BLaER1 (cell line): ENCODE results near the gene TOR1B.
"Not testable (repeated sequence)": the region's sequence is repeated elsewhere in the genome, so short reads cannot be mapped to it uniquely, and the experiment has no call there.

Experiments used
- H3K27ac ChIP-seq: shearing (Covaris generic); formaldehyde crosslinking; 2 replicates; pipeline ENCODE4 v1.8.1; 2022
- H3K27me3 ChIP-seq: shearing (Covaris generic); formaldehyde crosslinking; 2 replicates; pipeline ENCODE4 v1.8.1; 2022
- H3K36me3 ChIP-seq: shearing (Covaris generic); formaldehyde crosslinking; 2 replicates; pipeline ENCODE4 v1.8.1; 2022
- H3K4me1 ChIP-seq: shearing (Covaris generic); formaldehyde crosslinking; 2 replicates; pipeline ENCODE4 v1.8.1; 2022
- H3K4me2 ChIP-seq: shearing (Covaris generic); formaldehyde crosslinking; 2 replicates; pipeline ENCODE4 v1.8.1; 2022
- H3K4me3 ChIP-seq: shearing (Covaris generic); formaldehyde crosslinking; 2 replicates; pipeline ENCODE4 v1.8.1; 2022
- H3K9ac ChIP-seq: shearing (Covaris generic); formaldehyde crosslinking; 2 replicates; pipeline ENCODE4 v1.8.1; 2022
- H3K9me3 ChIP-seq: shearing (Covaris generic); formaldehyde crosslinking; 2 replicates; pipeline ENCODE4 v1.8.1; 2022
- H4K20me1 ChIP-seq: shearing (Covaris generic); formaldehyde crosslinking; 2 replicates; pipeline ENCODE4 v1.8.1; 2022
- Cebpa-rat ChIP-seq: shearing (Covaris generic); IDR thresholded peaks from 2 replicates; pipeline ENCODE4 v1.8.1; 2022

The TOR1B gene, protein sequence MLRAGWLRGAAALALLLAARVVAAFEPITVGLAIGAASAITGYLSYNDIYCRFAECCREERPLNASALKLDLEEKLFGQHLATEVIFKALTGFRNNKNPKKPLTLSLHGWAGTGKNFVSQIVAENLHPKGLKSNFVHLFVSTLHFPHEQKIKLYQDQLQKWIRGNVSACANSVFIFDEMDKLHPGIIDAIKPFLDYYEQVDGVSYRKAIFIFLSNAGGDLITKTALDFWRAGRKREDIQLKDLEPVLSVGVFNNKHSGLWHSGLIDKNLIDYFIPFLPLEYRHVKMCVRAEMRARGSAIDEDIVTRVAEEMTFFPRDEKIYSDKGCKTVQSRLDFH

DNA sequence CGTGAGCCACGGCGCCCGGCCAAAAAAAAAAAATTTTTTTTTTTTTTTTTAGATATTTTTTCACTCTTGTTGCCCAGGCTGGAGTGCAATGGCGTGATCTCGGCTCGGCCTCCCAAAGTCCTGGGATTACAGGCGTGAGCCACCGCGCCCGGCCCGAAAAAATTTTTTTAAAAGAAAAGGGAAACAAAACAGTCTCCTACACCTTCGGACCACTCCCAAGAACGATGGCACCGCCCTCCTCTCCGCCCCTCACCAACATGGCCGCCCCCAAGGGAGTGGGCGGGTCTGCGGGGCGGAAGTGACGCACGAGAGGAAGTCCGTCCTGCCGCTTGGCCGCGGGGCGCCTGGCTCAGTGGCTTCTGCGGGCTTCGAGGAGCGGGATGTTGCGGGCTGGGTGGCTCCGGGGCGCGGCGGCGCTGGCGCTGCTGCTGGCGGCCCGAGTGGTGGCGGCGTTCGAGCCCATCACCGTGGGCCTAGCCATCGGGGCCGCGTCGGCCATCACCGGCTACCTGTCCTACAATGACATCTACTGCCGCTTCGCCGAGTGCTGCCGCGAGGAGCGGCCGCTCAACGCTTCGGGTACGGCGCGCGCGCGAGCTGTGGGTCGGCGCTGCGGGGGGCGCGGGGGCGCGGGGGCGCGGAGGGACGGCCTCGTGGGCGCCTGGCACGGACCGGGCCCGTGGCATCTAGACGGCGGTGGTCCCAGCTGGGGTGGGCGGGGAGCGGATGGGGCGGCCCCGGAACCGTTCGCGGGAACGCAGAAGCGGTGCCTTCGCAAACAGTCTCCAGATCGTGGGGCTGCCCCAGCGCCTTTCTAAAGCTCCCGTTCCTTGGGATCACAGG, at the start of gene TOR1B:
Gene TOR1B (plus strand): TSS at position 352 of the 843 bp plus-strand sequence. CDS start 29 bp downstream, at position 381.
- TF ChIP-seq Cebpa-rat = no peak
- Histone ChIP-seq H3K9ac (peak within 1 kb of the TSS; percentile 80), H3K9me3 (no peaks in the 10 kb centered on the region), H3K4me1 (peaks cover 31% of the 10 kb centered on the region), H3K4me2 (peak within 1 kb of the TSS; percentile 93), H4K20me1 (peaks cover 35% of the 10 kb centered on the region), H3K4me3 (peak within 1 kb of the TSS; percentile 89), H3K27me3 (no peaks in the 10 kb centered on the region), H3K27ac (peak within 1 kb of the TSS; percentile 56), H3K36me3 (peaks cover 31% of the 10 kb centered on the region)

DNA sequence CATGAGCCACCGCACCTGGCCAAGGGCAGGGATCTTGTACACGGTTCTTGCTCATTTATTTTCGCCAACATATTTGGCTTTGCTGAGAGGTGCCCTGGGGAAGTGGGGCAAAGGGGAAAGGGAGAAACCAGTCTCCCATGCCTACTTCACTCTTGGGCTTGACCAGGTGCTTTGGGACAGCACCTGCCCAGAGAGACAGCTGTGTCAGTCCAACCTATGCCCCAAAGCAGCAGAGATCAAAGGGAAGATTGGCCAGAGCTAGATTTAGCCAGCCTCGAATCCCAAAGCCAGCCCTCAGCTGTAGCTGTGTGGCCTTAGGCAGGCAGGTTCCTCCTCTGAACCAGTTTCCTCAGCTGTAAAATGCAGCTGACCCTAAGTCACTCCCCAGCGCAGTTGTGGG, 47.8 kb upstream of the TOR1B start:
- no peak overlapping the region for H3K27ac ChIP-seq
- H3K9me3 ChIP-seq = no peaks in the 10 kb centered on the region
- TF ChIP-seq Cebpa-rat = no peak
- peaks cover 7% of the 10 kb centered on the region for H3K27me3 ChIP-seq
- H4K20me1 ChIP-seq = no peaks in the 10 kb centered on the region
- no peaks in the 10 kb centered on the region for H3K36me3 ChIP-seq
- H3K9ac ChIP-seq = no peak overlapping the region
- no peak overlapping the region for H3K4me2 ChIP-seq
- H3K4me1 ChIP-seq = peaks cover 44% of the 10 kb centered on the region
- H3K4me3 ChIP-seq = no peak overlapping the region

DNA sequence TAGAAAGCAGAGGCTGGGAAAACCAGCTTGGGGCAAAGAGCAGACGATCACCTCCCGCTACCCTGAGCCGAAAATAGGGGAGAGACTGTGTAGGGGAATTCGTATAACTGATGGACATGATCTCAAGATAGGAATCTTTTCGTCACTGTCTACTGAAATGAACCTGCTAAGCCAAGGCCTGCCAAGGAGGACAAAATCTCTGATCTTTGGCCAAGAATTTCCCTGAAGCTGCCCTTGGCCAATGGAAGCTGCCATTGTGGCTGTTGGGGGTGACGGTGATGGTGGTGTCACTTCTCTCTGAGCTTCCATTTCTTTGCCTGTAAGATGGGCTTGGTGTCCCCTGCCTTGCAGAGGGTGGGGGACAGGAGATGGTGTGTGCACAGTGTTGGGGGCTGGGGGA, 46.8 kb upstream of the TOR1B start:
- H3K27ac ChIP-seq = no peak overlapping the region
- no peak overlapping the region for H3K4me3 ChIP-seq
- no peaks in the 10 kb centered on the region for H3K9me3 ChIP-seq
- peaks cover 7% of the 10 kb centered on the region for H3K27me3 ChIP-seq
- no peaks in the 10 kb centered on the region for H3K36me3 ChIP-seq
- H3K4me1 ChIP-seq = peaks cover 44% of the 10 kb centered on the region
- no peak overlapping the region for H3K9ac ChIP-seq
- H3K4me2 ChIP-seq = peak overlapping the region; percentile 55
- TF ChIP-seq Cebpa-rat = no peak
- no peaks in the 10 kb centered on the region for H4K20me1 ChIP-seq

DNA sequence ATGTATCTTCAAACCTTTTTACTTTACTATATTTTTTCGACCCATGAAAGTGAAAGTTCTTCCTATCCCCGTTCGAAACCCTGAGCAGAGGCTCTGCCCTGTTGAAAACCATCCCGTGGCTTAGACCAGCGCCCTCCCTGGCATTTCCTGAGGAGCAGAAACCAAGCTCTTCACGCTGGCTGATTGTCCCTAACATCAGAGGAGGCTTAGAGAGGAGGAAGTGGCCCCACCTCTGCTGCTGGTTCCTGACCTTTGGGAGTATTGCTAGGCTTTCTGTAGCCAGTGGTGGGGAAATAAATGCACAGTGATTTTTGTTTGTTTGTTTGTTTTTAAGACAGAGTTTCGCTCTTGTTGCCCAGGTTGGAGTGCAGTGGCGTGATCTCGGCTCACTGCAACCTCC, 45.9 kb upstream of the TOR1B start:
- peaks cover 7% of the 10 kb centered on the region for H3K27me3 ChIP-seq
- H3K9ac ChIP-seq = no peak overlapping the region
- peak overlapping the region; percentile 55 for H3K4me2 ChIP-seq
- no peak for TF ChIP-seq Cebpa-rat
- no peaks in the 10 kb centered on the region for H3K36me3 ChIP-seq
- peaks cover 47% of the 10 kb centered on the region for H3K4me1 ChIP-seq
- 0 out of 2 replicates have a peak overlapping the region, but pooled peaks have one; percentile 0 for H3K27ac ChIP-seq
- H3K9me3 ChIP-seq = no peaks in the 10 kb centered on the region
- H3K4me3 ChIP-seq = no peak overlapping the region
- H4K20me1 ChIP-seq = no peaks in the 10 kb centered on the region

DNA sequence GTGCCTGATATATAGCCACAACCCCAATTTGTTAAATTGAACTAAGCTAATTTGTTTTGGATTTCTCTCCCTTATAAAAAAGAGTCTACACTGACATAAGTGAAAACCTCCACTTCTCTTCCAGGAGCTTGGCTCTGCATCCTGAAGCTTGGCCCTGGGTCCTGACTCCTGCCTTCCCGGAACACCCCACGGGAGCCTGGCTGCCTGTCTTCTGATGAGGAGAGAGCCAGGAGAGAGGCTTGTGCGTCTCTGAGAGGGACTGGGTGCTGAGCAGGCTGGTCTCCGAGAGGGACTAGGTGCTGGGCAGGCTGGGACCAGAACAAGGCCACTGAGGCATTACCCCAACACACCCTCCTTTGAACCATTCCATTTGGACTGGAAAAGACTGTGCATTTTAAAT, 43.7 kb upstream of the TOR1B start:
- Histone ChIP-seq H3K4me2 (no peak overlapping the region), H3K9me3 (no peaks in the 10 kb centered on the region), H3K27me3 (no peaks in the 10 kb centered on the region), H3K36me3 (no peaks in the 10 kb centered on the region), H3K9ac (no peak overlapping the region), H3K27ac (no peak overlapping the region), H4K20me1 (no peaks in the 10 kb centered on the region), H3K4me1 (peaks cover 34% of the 10 kb centered on the region), H3K4me3 (no peak overlapping the region)
- TF ChIP-seq Cebpa-rat = no peak

DNA sequence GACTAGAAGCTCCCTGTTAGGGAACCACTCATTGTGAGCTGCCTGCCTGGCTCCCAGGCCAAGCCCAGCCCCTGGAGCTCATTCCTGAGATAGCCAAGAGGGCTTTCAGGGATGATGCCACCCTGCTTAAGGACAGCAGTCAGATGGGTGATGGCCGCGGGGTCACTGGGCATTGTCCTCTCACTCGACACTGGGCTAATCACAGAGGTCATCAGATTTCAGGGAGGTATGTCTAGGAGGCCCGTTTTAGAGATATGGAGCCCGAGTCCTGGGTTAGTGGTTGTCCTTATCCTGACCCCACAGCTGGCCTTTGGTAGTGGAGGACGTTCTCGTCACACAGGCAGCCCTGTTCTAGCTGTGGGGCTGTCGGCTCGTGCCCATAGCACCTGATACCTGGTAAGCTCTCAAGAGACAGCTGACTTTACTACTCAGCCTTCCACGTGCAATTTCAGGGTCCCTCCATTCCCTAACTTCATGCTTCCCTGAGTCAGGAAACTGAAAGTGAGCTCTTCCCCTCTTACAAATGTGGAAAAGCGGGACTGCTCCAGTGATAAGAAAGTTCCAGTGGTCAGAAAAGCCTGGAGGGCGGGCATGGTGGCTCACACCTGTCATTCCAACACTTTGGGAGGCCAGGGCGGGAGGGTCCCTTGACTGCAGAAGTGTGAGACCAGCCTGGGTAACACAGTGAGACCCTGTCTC, 43.0 kb upstream of the TOR1B start:
- peaks cover 34% of the 10 kb centered on the region for H3K4me1 ChIP-seq
- H3K36me3 ChIP-seq = no peaks in the 10 kb centered on the region
- no peak overlapping the region for H3K9ac ChIP-seq
- no peak overlapping the region for H3K27ac ChIP-seq
- H3K27me3 ChIP-seq = no peaks in the 10 kb centered on the region
- no peak for TF ChIP-seq Cebpa-rat
- H3K9me3 ChIP-seq = no peaks in the 10 kb centered on the region
- H4K20me1 ChIP-seq = no peaks in the 10 kb centered on the region
- H3K4me3 ChIP-seq = no peak overlapping the region
- no peak overlapping the region for H3K4me2 ChIP-seq

DNA sequence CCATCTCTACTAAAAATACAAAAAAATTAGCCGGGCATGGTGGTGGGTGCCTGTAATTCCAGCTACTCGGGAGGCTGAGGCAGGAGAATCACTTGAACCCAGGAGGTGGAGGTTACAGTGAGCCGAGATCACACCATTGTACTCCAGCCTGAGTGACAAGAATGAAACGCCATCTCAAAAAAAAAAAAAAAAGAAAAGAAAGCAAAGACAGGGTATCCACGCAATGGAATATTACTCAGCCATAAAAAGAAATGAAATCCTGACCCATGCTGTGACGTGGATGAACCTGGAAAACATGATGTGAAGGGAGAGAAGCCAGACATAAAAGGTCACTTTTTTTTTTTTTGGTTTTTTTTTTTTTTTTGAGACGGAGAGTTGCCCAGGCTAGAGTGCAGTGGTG, 42.2 kb upstream of the TOR1B start:
- H3K9me3 ChIP-seq, H3K36me3 ChIP-seq, H3K4me2 ChIP-seq, H4K20me1 ChIP-seq, H3K4me3 ChIP-seq, H3K27me3 ChIP-seq, H3K27ac ChIP-seq, H3K9ac ChIP-seq: not testable (repeated sequence)
- peaks cover 33% of the 10 kb centered on the region for H3K4me1 ChIP-seq

DNA sequence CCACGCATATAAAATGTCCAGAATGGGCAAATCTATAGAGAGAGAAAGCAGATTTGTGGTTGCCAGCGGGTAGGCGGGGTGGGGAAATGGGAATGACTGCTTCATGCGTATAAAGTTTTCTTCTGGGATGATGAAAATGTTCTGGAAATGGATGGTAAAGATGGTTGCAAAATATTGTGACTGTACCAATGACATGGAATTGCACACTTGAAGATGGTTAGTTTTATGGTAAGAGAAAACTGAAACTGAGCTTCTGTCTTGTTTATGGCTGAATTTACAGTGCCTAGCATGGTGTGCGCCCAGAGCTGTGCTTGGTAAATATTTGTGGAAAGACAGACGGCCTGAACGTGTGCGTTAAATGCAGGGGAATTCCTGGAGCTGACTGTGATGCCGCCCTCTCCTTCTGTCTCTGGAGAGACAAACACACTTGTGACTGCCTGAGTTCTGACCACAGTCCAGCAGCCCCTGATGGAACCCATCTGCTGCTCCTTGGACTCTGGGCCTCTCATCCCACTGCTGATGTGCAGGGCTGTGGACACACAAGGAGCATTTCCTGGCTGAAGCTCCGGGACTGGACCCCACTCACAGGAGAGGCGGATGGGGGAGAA, 41.6 kb upstream of the TOR1B start:
- Histone ChIP-seq H3K36me3 (no peaks in the 10 kb centered on the region), H3K4me2 (peak overlapping the region; percentile 45), H4K20me1 (no peaks in the 10 kb centered on the region), H3K4me1 (peaks cover 27% of the 10 kb centered on the region), H3K27ac (no peak overlapping the region), H3K9ac (no peak overlapping the region), H3K9me3 (no peaks in the 10 kb centered on the region), H3K27me3 (no peaks in the 10 kb centered on the region), H3K4me3 (no peak overlapping the region)
- no peak for TF ChIP-seq Cebpa-rat

DNA sequence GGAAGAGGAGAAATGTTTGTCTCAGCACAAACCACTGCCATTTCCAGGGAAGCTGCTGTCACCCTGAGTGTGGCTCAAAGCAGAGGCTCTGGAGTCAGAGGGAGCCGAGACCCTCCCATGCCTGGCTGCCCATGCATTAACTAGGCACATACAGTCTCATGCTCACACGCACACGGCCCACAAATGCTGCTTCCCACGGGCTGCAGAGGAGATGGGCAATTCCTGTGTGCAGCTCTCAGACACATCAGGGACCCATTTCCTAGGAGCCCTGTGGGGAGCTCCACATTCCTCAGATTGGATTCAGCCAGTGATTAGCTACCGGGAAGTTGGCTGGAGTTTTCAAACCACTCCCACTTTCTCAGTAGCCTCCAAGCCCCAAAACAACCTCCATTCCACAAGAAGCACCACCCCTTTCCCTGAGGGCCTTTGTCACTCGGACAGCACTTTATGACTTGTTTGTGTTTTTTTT, 41.0 kb upstream of the TOR1B start:
- H3K4me3 ChIP-seq = no peak overlapping the region
- no peak overlapping the region for H3K9ac ChIP-seq
- no peaks in the 10 kb centered on the region for H3K36me3 ChIP-seq
- no peak for TF ChIP-seq Cebpa-rat
- H3K4me1 ChIP-seq = peaks cover 22% of the 10 kb centered on the region
- H4K20me1 ChIP-seq = no peaks in the 10 kb centered on the region
- H3K4me2 ChIP-seq = peak overlapping the region; percentile 45
- no peaks in the 10 kb centered on the region for H3K9me3 ChIP-seq
- no peaks in the 10 kb centered on the region for H3K27me3 ChIP-seq
- H3K27ac ChIP-seq = no peak overlapping the region

DNA sequence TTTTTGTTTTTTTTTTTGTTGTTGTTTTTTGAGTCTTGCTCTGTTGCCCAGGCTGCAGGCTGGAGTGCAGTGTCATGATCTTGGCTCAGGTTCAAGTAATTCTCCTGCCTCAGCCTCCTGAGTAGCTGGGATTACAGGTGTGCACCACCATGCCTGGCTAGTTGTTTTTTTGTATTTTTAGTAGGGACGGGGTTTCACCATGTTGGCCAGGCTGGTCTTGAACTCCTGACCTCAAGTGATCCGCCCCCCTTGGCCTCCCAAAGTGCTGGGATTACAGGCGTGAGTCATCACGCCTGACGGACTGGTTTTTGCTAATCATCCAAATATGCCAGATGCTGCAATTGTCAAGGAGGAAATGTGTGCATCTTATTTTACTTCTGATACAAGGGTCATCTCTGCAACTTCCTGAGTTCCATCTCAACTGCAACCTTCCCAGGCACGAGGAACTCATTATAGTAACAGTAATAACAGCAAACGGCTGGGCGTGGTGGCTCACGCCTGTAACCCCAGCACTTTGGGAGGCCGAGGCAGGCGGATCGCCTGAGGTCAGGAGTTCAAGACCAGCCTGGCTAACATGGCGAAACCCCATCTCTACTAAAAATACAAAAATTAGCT, 40.5 kb upstream of the TOR1B start:
- peaks cover 16% of the 10 kb centered on the region for H3K4me1 ChIP-seq
- peak overlapping the region; percentile 45; the same call in 1 of the 2 replicates for H3K4me2 ChIP-seq
- not testable (repeated sequence) for H4K20me1 ChIP-seq, H3K36me3 ChIP-seq, H3K27me3 ChIP-seq, H3K9ac ChIP-seq, H3K27ac ChIP-seq, H3K4me3 ChIP-seq, H3K9me3 ChIP-seq
